HUES64 (cell line): ENCODE measurements around the gene OR1F1.
"Not testable (repeated sequence)": the region's sequence is repeated elsewhere in the genome, so short reads cannot be mapped to it uniquely, and the experiment has no call there.

Experiments
- H3K27ac ChIP-seq: 2 replicates; pipeline ENCODE4 v1.7.0; 2013; ENCODE audit warnings: low read depth, low read length, inconsistent platforms
- H3K27me3 ChIP-seq: 2 replicates; pipeline ENCODE4 v1.6.1; 2013; ENCODE audit warnings: mild to moderate bottlenecking, low read length; ENCODE audit not compliant: insufficient read depth
- H3K36me3 ChIP-seq: 2 replicates; pipeline ENCODE4 v1.6.1; 2013; ENCODE audit warnings: mild to moderate bottlenecking, low read length; ENCODE audit not compliant: insufficient read depth
- H3K4me1 ChIP-seq: 2 replicates; pipeline ENCODE4 v1.6.1; 2013; ENCODE audit warnings: mild to moderate bottlenecking, low read length, moderate library complexity; ENCODE audit not compliant: insufficient read depth
- H3K4me3 ChIP-seq: 2 replicates; pipeline ENCODE4 v1.5.1; 2013; ENCODE audit warnings: mild to moderate bottlenecking, low read length, moderate library complexity
- H3K9ac ChIP-seq: 2 replicates; pipeline ENCODE4 v1.6.1; 2013; ENCODE audit warnings: mild to moderate bottlenecking, low read depth, low read length
- H3K9me3 ChIP-seq: 2 replicates; pipeline ENCODE4 v1.6.1; 2013; ENCODE audit warnings: low read depth, low read length; ENCODE audit not compliant: insufficient read depth
- WGBS: fragments of 150-250, 120-280 bp; methylation state at CpG from one replicate; pipeline ENCODE4 v1.1.7; 2013; ENCODE audit warnings: missing lambda C conversion rate; 5-methylcytosine and 5-hydroxymethylcytosine counted together

The OR1F1 gene

DNA sequence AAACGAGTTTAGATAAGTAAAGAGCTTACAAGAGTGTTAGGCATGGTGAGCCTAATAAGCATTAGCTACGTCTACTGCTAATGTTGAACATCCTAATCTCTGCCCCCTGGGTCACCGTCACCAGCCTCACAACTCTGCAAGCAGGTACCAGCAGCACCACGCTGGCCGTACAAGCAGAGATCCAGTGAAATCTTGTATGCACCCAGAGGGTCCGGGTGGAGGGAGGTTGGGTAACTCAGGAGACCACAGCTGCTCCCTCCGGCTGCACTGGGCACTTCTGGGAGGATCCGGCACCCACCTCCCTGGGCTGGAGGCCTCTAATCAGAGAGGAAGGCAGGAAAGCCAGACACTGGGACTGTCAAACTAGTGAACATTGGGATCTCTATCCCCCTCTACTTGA lies 8.4 kb upstream of the OR1F1 start:
- H3K27me3 ChIP-seq: peaks cover 76% of the 10 kb centered on the region
- H3K9me3 ChIP-seq: no peaks in the 10 kb centered on the region
- no peak overlapping the region for H3K4me3 ChIP-seq
- 79% methylated on average over 8 of the region's 8 CpGs for WGBS
- H3K4me1 ChIP-seq: no peaks in the 10 kb centered on the region
- no peak overlapping the region for H3K27ac ChIP-seq
- no peak overlapping the region for H3K9ac ChIP-seq
- no peaks in the 10 kb centered on the region for H3K36me3 ChIP-seq

DNA sequence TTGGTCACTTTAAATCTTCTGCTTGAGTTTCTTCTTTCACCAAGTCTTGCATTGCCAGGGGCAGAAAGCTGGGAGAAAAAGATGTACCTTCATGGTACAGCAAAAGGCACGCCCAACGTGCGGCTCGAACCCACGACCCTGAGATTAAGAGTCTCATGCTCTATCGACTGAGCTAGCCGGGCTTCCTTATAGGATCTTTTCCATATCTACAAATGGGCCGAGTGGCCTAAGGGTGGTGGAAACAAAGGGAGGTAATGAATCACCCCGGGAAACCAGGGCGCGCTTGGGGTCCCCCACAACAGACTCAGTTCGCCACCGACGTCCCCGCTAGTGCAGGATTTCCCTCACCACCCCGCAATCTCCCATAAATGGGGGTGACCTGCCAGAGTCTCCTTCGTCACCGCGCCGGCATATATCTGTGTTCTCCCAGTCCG lies 7.5 kb upstream of the OR1F1 start:
- H3K27me3 ChIP-seq: peaks cover 69% of the 10 kb centered on the region

GRCh38 chr16:3182293-3182607 lies 5.8 kb upstream of the OR1F1 start:
- 31% methylated on average over 8 of the region's 8 CpGs for WGBS
- not testable (repeated sequence) for H3K9ac ChIP-seq, H3K27ac ChIP-seq, H3K9me3 ChIP-seq, H3K4me1 ChIP-seq, H3K36me3 ChIP-seq
- Histone ChIP-seq H3K27me3 (peaks cover 61% of the 10 kb centered on the region), H3K4me3 (peak overlapping the region; percentile 76)

More for the DNA sequence above, 7.5 kb upstream of the OR1F1 start:
- 52% methylated on average over 21 of the region's 21 CpGs for WGBS
- peak overlapping the region; percentile 54 for H3K4me3 ChIP-seq
- H3K9me3 ChIP-seq: no peaks in the 10 kb centered on the region
- H3K9ac ChIP-seq: no peak overlapping the region
- no peak overlapping the region for H3K27ac ChIP-seq
- no peaks in the 10 kb centered on the region for H3K36me3 ChIP-seq
- no peaks in the 10 kb centered on the region for H3K4me1 ChIP-seq

GRCh38 chr16:3182608-3183444 lies 5.2 kb upstream of the OR1F1 start:
- Histone ChIP-seq H3K9ac (peak overlapping the region; percentile 4; the same call in 1 of the 2 replicates), H3K4me3 (peak overlapping the region; percentile 76), H3K27me3 (peaks cover 55% of the 10 kb centered on the region), H3K4me1 (no peaks in the 10 kb centered on the region), H3K27ac (no peak overlapping the region), H3K36me3 (no peaks in the 10 kb centered on the region), H3K9me3 (no peaks in the 10 kb centered on the region)
- under 1% methylated on average over 72 of the region's 72 CpGs for WGBS

DNA sequence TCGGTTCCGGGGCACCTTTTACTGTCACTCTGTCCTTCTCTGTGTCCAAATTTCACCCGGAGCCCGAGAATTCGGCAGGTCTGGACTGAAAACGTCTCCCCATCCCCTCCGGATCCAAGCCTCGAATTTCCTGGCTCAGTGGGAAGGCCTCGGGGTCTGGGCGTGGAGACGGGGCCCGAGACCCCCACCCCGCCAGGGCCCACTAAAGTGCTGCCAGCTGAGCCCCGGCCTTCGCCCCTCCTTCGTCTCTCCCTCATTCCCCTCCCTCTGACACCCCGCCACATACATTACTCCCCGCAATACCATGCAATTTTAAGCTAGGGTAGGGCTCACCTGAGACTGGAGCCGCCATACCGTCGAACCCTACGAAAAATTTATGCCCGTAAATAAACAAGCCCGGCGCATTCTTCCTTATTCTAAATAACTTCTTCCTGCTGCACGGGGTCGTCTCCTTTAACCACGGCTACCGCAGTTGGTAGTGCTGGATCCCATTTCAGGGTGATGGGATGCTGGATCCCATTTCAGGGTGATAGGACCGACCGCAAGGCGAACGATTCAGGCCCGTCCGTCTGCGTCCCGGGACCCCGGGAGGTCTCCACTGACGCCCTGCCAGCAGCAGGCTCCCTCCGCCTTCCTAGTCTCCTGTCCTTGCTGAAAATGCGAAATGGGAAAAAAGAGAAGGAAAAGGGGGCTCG lies 4.4 kb upstream of the OR1F1 start:
- Histone ChIP-seq H3K4me1 (no peaks in the 10 kb centered on the region), H3K36me3 (no peaks in the 10 kb centered on the region), H3K27ac (no peak overlapping the region), H3K9me3 (no peaks in the 10 kb centered on the region), H3K9ac (no peak overlapping the region), H3K4me3 (peak overlapping the region; percentile 76), H3K27me3 (peaks cover 59% of the 10 kb centered on the region)
- 1% methylated on average over 40 of the region's 42 CpGs for WGBS

DNA sequence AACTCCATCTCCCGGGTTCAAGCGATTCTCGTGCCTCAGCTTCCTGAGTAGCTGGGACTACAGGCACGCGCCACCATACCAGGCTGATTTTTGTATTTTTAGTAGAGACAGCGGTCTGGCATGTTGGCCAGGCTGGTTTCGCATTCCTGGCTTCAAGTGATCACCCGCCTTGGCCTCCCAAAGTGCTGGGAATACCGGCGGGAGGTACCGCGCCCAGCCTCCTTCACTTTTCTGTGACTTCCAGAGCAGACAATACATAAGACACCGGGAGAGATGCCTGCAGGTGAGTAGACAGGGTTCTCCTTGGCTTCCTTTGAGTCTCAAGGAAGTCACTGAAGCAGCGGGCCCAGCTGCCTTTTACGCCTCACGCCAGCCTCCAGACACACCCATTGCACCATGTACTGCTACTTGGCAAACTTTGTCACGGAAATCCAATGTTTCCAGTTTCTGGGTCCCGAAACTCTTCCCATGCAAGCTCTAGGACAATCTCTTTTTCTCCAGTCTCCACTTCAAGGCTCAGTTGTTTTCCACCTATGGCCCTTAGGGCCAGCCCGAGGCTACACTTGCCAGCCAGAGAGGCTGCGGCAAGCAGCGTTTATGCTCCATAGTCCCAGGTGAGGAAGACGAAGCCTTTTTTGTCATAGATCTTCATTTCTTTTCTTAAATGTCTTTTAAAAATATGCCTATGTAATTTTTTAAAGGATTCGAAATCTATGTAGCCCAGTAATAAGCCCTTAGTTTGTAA lies 886 bp upstream of the OR1F1 start:
- H3K9ac ChIP-seq: no peak overlapping the region
- peaks cover 62% of the 10 kb centered on the region for H3K27me3 ChIP-seq
- no peak overlapping the region for H3K27ac ChIP-seq
- 87% methylated on average over 23 of the region's 23 CpGs for WGBS
- H3K9me3 ChIP-seq: no peaks in the 10 kb centered on the region
- no peaks in the 10 kb centered on the region for H3K36me3 ChIP-seq
- H3K4me1 ChIP-seq: peaks cover 3% of the 10 kb centered on the region; the same call in 1 of the 2 replicates
- H3K4me3 ChIP-seq: peak overlapping the region; percentile 88

GRCh38 chr16:3188675-3188924 lies 596 bp downstream of the OR1F1 start:
- H3K27me3 ChIP-seq: peaks cover 51% of the 10 kb centered on the region
- 0% methylated on average over 13 of the region's 13 CpGs for WGBS
- no peaks in the 10 kb centered on the region for H3K9me3 ChIP-seq
- peak overlapping the region; percentile 88 for H3K4me3 ChIP-seq
- peaks cover 3% of the 10 kb centered on the region; the same call in 1 of the 2 replicates for H3K4me1 ChIP-seq
- H3K27ac ChIP-seq: no peak overlapping the region
- no peaks in the 10 kb centered on the region for H3K36me3 ChIP-seq
- peak overlapping the region; percentile 12; the same call in 1 of the 2 replicates for H3K9ac ChIP-seq

DNA sequence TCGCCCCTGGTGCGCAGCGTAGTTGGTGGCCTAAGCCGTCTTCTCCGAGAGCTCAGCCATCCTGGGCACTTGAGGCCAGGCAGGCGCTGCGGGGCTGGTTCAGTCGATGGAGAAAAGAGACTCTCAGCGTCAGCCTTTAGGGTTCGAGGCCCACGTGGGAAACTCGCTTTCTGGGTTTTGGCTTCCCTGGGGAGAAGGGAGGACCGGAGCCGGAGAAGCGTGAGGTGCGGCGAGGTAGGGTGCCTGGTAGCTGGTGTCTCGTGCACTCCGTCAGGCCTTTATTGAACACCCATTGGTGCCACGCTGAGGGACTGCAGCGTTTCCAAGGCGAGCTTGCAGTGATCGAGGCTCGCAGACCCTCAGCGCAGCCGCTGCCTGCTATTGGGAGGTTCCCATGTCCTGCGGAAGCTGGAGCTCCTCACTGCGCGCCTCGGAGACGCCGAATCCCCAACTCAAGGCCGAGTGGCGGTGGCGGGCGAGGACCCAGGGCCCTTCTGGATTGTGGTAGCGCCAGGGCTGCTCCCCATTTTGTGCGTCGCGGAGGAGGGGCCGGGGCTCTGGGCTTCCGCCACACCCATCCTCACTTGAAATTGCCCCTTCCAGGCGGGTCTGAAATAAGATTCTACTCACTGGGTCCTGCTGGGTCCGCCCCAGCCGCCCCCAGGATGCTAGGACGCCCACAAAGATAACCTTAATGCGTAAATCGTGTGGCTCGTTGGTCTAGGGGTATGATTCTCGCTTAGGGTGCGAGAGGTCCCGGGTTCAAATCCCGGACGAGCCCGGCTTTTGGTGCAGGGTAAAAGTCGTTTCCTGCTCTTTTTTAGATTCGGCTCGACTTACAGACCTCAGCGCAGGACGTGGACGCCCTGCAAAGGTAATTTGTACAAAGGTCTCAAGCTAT lies 1.2 kb downstream of the OR1F1 start:
- Histone ChIP-seq H3K4me3 (peak overlapping the region; percentile 88), H3K27me3 (peaks cover 48% of the 10 kb centered on the region), H3K9me3 (no peaks in the 10 kb centered on the region), H3K36me3 (no peaks in the 10 kb centered on the region), H3K27ac (no peak overlapping the region), H3K9ac (peak overlapping the region; percentile 65), H3K4me1 (peaks cover 3% of the 10 kb centered on the region; the same call in 1 of the 2 replicates)
- under 1% methylated on average over 61 of the region's 61 CpGs for WGBS

DNA sequence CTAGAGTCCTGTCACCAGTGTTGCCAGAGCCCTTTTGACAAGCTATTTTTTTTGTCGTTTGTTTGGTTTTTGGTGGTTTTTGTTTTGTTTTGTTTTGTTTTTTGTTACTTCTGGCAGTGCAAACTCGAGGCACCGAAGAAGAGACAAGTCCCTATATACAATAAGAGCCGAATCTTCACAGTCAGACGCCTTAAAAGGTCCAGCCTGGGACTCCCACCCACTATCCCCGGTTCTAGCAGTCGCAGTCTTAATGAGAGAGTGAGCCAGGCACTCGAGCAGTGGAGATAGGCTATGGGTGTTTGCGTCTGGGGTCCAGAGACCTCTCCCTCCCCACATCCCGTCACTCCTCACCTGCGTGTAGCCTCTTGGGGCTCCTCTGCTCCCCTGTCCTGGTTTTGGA lies 1.9 kb downstream of the OR1F1 start:
- H3K9me3 ChIP-seq: no peaks in the 10 kb centered on the region
- H3K4me3 ChIP-seq: peak overlapping the region; percentile 88
- 6% methylated on average over 7 of the region's 11 CpGs for WGBS
- H3K27ac ChIP-seq: no peak overlapping the region
- H3K27me3 ChIP-seq: peaks cover 48% of the 10 kb centered on the region
- H3K9ac ChIP-seq: no peak overlapping the region
- peaks cover 3% of the 10 kb centered on the region; the same call in 1 of the 2 replicates for H3K4me1 ChIP-seq
- no peaks in the 10 kb centered on the region for H3K36me3 ChIP-seq

DNA sequence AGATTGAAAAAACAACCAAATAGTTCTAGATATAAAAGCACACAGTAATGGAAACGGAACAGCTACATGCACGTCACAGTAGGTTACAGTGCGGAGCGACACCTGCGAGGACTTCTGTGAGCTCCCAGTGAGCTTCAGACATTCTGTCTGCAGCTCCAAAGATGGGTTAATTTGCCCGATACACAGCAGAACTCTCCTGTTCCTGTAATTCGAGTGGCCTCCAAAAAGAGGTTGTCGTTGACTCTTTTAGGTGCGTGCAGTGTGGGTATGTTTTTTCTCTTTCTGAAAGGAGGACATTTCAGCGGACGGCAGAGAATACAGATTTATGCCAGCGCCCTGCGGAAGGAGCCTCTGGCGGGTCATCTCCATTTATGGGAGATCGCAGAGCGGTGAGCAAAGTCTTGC lies 2.9 kb downstream of the OR1F1 start:
- 2% methylated on average over 16 of the region's 16 CpGs for WGBS
- no peak overlapping the region for H3K27ac ChIP-seq
- peak overlapping the region; percentile 88 for H3K4me3 ChIP-seq
- no peaks in the 10 kb centered on the region for H3K36me3 ChIP-seq
- H3K9ac ChIP-seq: no peak overlapping the region
- no peaks in the 10 kb centered on the region for H3K9me3 ChIP-seq
- H3K4me1 ChIP-seq: peaks cover 3% of the 10 kb centered on the region; the same call in 1 of the 2 replicates
- H3K27me3 ChIP-seq: peaks cover 43% of the 10 kb centered on the region
